ENCODE data around the gene CYFIP2. TPM values are rescaled to one million over a fixed set of nuclear protein-coding genes. Genes with fewer than 3 reads are reported as not detected.

Gene CYFIP2
- total RNA-seq, 1 donor from 2014 or later: 37.4 TPM

- Mint-ChIP-seq H3K27ac (ENCODE audit: unreplicated experiment) (no peak overlapping the region), H3K9me3 (ENCODE audit: low read depth) (no peaks in the 10 kb centered on the region), H3K4me1 (ENCODE audit: low read depth) (no peaks in the 10 kb centered on the region), H3K4me3 (ENCODE audit: unreplicated experiment) (no peak overlapping the region), H3K36me3 (ENCODE audit: low read depth) (no peaks in the 10 kb centered on the region), H3K27me3 (ENCODE audit: low read depth) (peaks cover 11% of the 10 kb centered on the region)
- no peak for DNase-seq (ENCODE audit: low spot score)
- no peak for TF ChIP-seq CTCF (IDR thresholded peaks at IDR 0.05)
Measured at GRCh38 chr5:157259699-157260098, 6.2 kb upstream of the CYFIP2 start.

GRCh38 chr5:157263496-157264090 is 2.3 kb upstream of the CYFIP2 start:
- H3K9me3 Mint-ChIP-seq (ENCODE audit: low read depth): no peaks in the 10 kb centered on the region
- peaks cover 6% of the 10 kb centered on the region for H3K4me1 Mint-ChIP-seq (ENCODE audit: low read depth)
- TF ChIP-seq CTCF (IDR thresholded peaks at IDR 0.05): no peak
- no peak overlapping the region for H3K4me3 Mint-ChIP-seq (ENCODE audit: unreplicated experiment)
- H3K36me3 Mint-ChIP-seq (ENCODE audit: low read depth): no peaks in the 10 kb centered on the region
- no peak overlapping the region for H3K27ac Mint-ChIP-seq (ENCODE audit: unreplicated experiment)
- H3K27me3 Mint-ChIP-seq (ENCODE audit: low read depth): peaks cover 13% of the 10 kb centered on the region
- DNase-seq (ENCODE audit: low spot score): no peak

- no peaks in the 10 kb centered on the region for H3K36me3 Mint-ChIP-seq (ENCODE audit: low read depth)
- H3K27me3 Mint-ChIP-seq (ENCODE audit: low read depth): peaks cover 2% of the 10 kb centered on the region
- H3K4me3 Mint-ChIP-seq (ENCODE audit: unreplicated experiment): peak overlapping the region; percentile 60
- no peak for DNase-seq (ENCODE audit: low spot score)
- no peaks in the 10 kb centered on the region for H3K9me3 Mint-ChIP-seq (ENCODE audit: low read depth)
- TF ChIP-seq CTCF (IDR thresholded peaks at IDR 0.05): peak; percentile 60
- H3K4me1 Mint-ChIP-seq (ENCODE audit: low read depth): peaks cover 6% of the 10 kb centered on the region
- H3K27ac Mint-ChIP-seq (ENCODE audit: unreplicated experiment): no peak overlapping the region
Measured at GRCh38 chr5:157266286-157267007, 524 bp downstream of the CYFIP2 start.

GRCh38 chr5:157267025-157267424 is 1.1 kb downstream of the CYFIP2 start:
- H3K4me3 Mint-ChIP-seq (ENCODE audit: unreplicated experiment): peak overlapping the region; percentile 60
- H3K27ac Mint-ChIP-seq (ENCODE audit: unreplicated experiment): no peak overlapping the region
- no peak for DNase-seq (ENCODE audit: low spot score)
- no peak for TF ChIP-seq CTCF (IDR thresholded peaks at IDR 0.05)
- H3K4me1 Mint-ChIP-seq (ENCODE audit: low read depth): peaks cover 6% of the 10 kb centered on the region
- H3K27me3 Mint-ChIP-seq (ENCODE audit: low read depth): peaks cover 1% of the 10 kb centered on the region
- no peaks in the 10 kb centered on the region for H3K9me3 Mint-ChIP-seq (ENCODE audit: low read depth)
- H3K36me3 Mint-ChIP-seq (ENCODE audit: low read depth): no peaks in the 10 kb centered on the region

- H3K36me3 Mint-ChIP-seq (ENCODE audit: low read depth): no peaks in the 10 kb centered on the region
- peaks cover 1% of the 10 kb centered on the region for H3K27me3 Mint-ChIP-seq (ENCODE audit: low read depth)
- peaks cover 6% of the 10 kb centered on the region for H3K4me1 Mint-ChIP-seq (ENCODE audit: low read depth)
- H3K4me3 Mint-ChIP-seq (ENCODE audit: unreplicated experiment): no peak overlapping the region
- no peak for DNase-seq (ENCODE audit: low spot score)
- H3K27ac Mint-ChIP-seq (ENCODE audit: unreplicated experiment): no peak overlapping the region
- TF ChIP-seq CTCF (IDR thresholded peaks at IDR 0.05): no peak
- no peaks in the 10 kb centered on the region for H3K9me3 Mint-ChIP-seq (ENCODE audit: low read depth)
Measured at GRCh38 chr5:157267761-157268480, 2.0 kb downstream of the CYFIP2 start.
